ENCODE data around the gene MCM10. TPM values are rescaled to one million over a fixed set of nuclear protein-coding genes. Genes with fewer than 3 reads are reported as not detected.

Gene MCM10
- total RNA-seq, 4 donors from 2014 or later, result 0.64 to 1.5 (median 0.78) TPM

GRCh38 chr10:13195016-13195415, 33.7 kb downstream of the MCM10 start:
- Histone ChIP-seq H3K4me1 (no peaks in the 10 kb centered on the region), H3K27me3 (no peaks in the 10 kb centered on the region), H3K36me3 (no peaks in the 10 kb centered on the region), H3K9me3 (no peaks in the 10 kb centered on the region), H3K27ac (no peak overlapping the region), H3K4me3 (no peak overlapping the region)
- intact Hi-C loops (cut with DNase I; ENCODE audit: low total_unique reads), result no loop called here
- DNase-seq (no peak), ATAC-seq (no peak)
- in situ Hi-C loops (cut with MboI; ENCODE audit: low sequenced_read_pairs in 4 of 4), result no loop called here
- TF ChIP-seq CTCF (IDR thresholded peaks at IDR 0.05 in 4 of 5, conservative IDR thresholded peaks at IDR 0.05 in 1 of 5), result no peak
- no peak for TF ChIP-seq POLR2A (IDR thresholded peaks at IDR 0.05)

- no peak overlapping the region for H3K4me3 ChIP-seq
- no peak for ATAC-seq
- H3K36me3 ChIP-seq, result no peaks in the 10 kb centered on the region
- in situ Hi-C loops (cut with MboI; ENCODE audit: low sequenced_read_pairs in 4 of 4) (no loop called here), intact Hi-C loops (cut with DNase I; ENCODE audit: low total_unique reads) (no loop called here)
- H3K9me3 ChIP-seq, result no peaks in the 10 kb centered on the region
- DNase-seq, result no peak
- H3K27me3 ChIP-seq, result no peaks in the 10 kb centered on the region
- H3K27ac ChIP-seq, result no peak overlapping the region
- TF ChIP-seq CTCF (IDR thresholded peaks at IDR 0.05 in 4 of 5, conservative IDR thresholded peaks at IDR 0.05 in 1 of 5) (no peak), POLR2A (IDR thresholded peaks at IDR 0.05) (no peak)
- H3K4me1 ChIP-seq, result no peaks in the 10 kb centered on the region
Measured at GRCh38 chr10:13201132-13201531, 39.8 kb downstream of the MCM10 start.

GRCh38 chr10:13206091-13206490, 44.7 kb downstream of the MCM10 start:
- intact Hi-C loops (cut with DNase I; ENCODE audit: low total_unique reads) (loop anchor here (2.0 kb wide), 1 partner anchor 97 kb away; no protein-coding TSS in a partner anchor), in situ Hi-C loops (cut with MboI; ENCODE audit: low sequenced_read_pairs in 4 of 4) (no loop called here)

DNA sequence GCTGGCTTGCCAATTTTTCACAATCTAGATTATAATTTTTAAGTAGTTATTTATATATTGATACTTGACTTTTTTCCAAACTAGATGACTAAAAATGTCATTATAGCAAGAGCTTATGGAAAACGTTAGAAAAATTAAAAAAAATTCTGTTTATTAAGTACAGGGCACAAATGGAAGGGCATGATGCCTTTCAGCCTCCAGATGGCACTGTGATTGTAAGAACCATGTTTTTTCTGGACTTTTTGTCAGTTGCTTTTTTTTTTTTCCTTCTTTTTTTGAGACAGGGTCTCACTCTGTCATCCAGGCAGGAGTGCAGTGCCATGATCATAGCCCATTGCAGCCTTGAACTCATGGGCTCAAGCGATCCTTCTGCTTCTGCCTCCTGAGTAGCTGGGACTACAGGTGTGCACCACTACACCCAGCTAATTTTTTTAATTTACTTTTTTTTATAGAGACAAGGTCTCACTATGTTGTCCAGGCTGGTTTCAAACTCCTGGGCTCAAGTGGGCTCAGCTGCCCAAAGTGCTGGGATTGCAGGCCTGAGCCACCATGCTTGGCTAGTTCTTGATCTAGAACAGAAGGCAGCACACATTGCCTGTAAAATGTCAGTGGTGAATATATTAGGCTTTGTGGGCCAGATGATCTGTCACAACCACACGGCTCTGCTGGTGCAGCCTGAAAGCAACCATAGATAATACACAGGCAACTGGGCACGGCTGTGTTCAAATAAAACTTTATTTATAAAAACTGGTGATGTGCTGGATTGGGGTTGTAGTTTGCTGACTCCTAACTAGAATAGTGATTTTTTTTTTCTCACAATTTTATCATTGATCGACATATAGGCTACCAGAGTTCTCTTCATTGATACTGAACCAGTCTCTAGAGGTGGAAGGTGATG, 45.4 kb downstream of the MCM10 start:
- in situ Hi-C loops (cut with MboI; ENCODE audit: low sequenced_read_pairs in 4 of 4) (no loop called here), intact Hi-C loops (cut with DNase I; ENCODE audit: low total_unique reads) (loop anchor here (2.0 kb wide), 1 partner anchor 96 kb away; no protein-coding TSS in a partner anchor)
- DNase-seq, result no peak
- no peaks in the 10 kb centered on the region for H3K36me3 ChIP-seq
- no peak for ATAC-seq
- H3K27me3 ChIP-seq, result no peaks in the 10 kb centered on the region
- no peaks in the 10 kb centered on the region for H3K9me3 ChIP-seq
- no peak overlapping the region for H3K27ac ChIP-seq
- no peak overlapping the region for H3K4me3 ChIP-seq
- TF ChIP-seq CTCF (IDR thresholded peaks at IDR 0.05 in 4 of 5, conservative IDR thresholded peaks at IDR 0.05 in 1 of 5) (peak in 3 of 5 experiments; percentile 22 to 55 (median 37)), POLR2A (IDR thresholded peaks at IDR 0.05) (no peak)
- H3K4me1 ChIP-seq, result no peaks in the 10 kb centered on the region

More at GRCh38 chr10:13206091-13206490, 44.7 kb downstream of the MCM10 start:
- Histone ChIP-seq H3K4me1 (no peaks in the 10 kb centered on the region), H3K9me3 (no peaks in the 10 kb centered on the region), H3K36me3 (no peaks in the 10 kb centered on the region), H3K4me3 (no peak overlapping the region), H3K27me3 (no peaks in the 10 kb centered on the region), H3K27ac (no peak overlapping the region)
- TF ChIP-seq CTCF (IDR thresholded peaks at IDR 0.05 in 4 of 5, conservative IDR thresholded peaks at IDR 0.05 in 1 of 5), result no peak
- no peak for TF ChIP-seq POLR2A (IDR thresholded peaks at IDR 0.05)
- DNase-seq (no peak), ATAC-seq (no peak)
